Activated naive CD8-positive, alpha-beta T cell (primary cell): ENCODE results near the gene SFT2D2.

ENCODE experiments used
- H3K27ac Mint-ChIP-seq: one replicate; pipeline ENCODE4 v1.8.0; 2021; ENCODE audit warnings: mixed read lengths
- H3K27me3 Mint-ChIP-seq: one replicate; pipeline ENCODE4 v1.8.0; 2021; ENCODE audit warnings: mixed read lengths
- H3K36me3 Mint-ChIP-seq: one replicate; pipeline ENCODE4 v1.8.0; 2021; ENCODE audit warnings: mixed read lengths
- H3K4me1 Mint-ChIP-seq: one replicate; pipeline ENCODE4 v1.8.0; 2021; ENCODE audit warnings: low read depth, mixed read lengths
- H3K4me3 Mint-ChIP-seq: one replicate; pipeline ENCODE4 v1.8.0; 2021; ENCODE audit warnings: mild to moderate bottlenecking, mixed read lengths
- H3K9me3 Mint-ChIP-seq: one replicate; pipeline ENCODE4 v1.8.0; 2021; ENCODE audit warnings: low read depth, mixed read lengths

SFT2D2 gene

DNA sequence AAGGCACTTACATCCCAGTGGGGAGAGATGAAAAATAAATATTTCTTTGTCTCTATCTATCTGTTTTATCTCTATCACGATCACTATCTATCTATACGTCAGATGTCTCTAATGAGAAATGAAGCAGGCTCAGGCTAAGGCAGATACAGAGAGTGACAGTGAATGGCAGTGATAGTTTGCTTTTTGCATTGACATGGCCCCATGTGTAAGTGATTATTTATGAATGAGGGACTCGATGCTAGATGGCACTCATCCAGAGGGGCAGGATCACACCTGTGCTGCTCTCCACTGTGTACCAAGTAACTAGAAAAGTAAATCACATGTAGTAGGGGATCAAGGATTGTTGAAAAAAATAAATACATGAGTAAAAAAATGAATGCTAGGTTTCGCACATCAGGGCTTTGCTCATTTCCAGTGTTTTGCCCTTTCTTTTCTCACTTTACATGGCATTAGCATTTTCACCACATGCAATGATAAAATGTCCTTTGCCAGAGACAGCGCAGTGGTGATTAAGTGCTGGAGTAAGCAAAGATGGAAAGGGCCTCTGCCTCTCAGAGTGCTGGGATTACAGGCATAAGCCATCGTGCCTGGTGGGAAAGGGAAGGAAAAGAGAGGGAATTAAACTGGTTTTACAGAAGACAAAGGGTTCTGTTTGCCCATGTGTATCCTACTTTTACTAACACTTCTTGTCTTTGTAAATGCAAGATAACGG, 71.4 kb downstream of the SFT2D2 start:
- peaks cover 8% of the 10 kb centered on the region for H3K36me3 Mint-ChIP-seq
- no peaks in the 10 kb centered on the region for H3K27me3 Mint-ChIP-seq
- no peaks in the 10 kb centered on the region for H3K9me3 Mint-ChIP-seq
- no peak overlapping the region for H3K27ac Mint-ChIP-seq
- no peak overlapping the region for H3K4me3 Mint-ChIP-seq
- no peaks in the 10 kb centered on the region for H3K4me1 Mint-ChIP-seq

DNA sequence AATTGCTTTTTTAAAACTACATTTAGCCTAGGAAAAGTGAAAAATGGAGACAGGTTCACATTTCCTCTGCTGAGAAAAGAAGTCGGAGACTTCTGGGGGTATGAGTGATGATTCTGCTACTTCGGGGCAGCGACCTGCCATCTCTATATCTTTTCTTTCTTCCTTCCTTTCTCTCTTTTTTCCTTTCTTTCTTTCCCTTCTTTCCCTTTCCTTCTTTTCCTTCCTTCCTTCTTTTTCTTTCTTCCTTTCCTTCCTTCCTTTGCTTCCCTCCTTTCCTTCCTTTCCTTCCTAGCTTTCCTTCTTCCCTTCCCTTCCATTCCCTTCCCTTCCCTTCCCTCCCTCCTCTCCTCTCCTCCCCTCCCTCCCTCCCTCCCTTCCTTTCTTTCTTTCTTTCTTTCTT, 72.6 kb downstream of the SFT2D2 start:
- Mint-ChIP-seq H3K36me3 (peaks cover 10% of the 10 kb centered on the region), H3K4me1 (no peaks in the 10 kb centered on the region), H3K27ac (no peak overlapping the region), H3K27me3 (no peaks in the 10 kb centered on the region), H3K9me3 (no peaks in the 10 kb centered on the region), H3K4me3 (no peak overlapping the region)

DNA sequence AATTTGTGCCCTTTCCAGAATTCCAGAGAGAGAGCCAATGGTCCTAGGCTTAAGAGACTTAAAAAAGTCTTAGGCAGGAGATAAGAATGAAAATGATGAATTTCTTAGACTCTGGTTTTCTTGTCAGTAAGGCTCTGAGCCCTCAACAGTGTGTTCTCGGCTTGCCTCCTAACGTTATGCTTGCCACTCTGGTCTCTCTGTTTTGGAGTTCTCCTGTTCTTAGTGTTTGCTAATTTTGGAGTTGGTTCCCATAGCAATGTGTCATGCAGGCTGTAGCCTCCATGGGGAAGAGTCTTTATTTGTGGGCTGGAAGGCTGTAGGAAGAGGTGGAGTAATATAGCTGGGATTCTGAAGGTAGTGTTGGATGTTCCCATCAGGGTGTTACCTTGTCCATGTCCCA, 74.8 kb downstream of the SFT2D2 start:
- H3K36me3 Mint-ChIP-seq = peaks cover 16% of the 10 kb centered on the region
- no peaks in the 10 kb centered on the region for H3K4me1 Mint-ChIP-seq
- H3K27ac Mint-ChIP-seq = no peak overlapping the region
- H3K4me3 Mint-ChIP-seq = no peak overlapping the region
- H3K27me3 Mint-ChIP-seq = no peaks in the 10 kb centered on the region
- no peaks in the 10 kb centered on the region for H3K9me3 Mint-ChIP-seq

DNA sequence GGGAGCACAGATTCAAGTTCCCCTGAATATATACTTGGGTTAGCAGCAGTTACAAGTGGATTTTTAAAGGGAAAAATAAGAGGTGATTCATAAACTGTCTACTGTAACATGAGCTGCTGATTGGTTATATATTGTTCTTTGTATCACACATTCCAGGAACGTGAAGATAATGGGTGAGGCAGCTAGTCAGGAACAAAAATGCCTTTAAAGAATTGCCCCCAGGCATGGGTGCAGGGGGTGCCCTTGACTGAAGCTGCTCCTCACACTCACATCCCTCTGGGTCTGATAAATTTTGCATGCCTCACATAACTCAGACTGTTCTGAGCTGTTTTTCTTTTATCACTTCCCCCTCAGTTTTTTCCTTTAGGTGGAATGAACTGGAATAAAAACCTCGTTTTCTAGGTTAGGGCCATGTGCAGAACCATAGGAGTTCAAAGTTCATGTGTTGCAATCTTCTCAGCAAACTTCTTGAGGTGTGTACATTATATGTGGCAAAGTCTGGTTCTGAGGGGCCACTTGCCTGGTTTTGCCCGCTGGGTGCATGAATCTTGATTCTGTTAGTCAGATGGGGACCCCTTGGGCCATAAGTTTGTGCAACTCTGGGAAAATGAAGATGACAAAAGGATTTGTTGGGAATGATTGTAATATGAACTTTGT, 76.0 kb downstream of the SFT2D2 start:
- no peak overlapping the region for H3K4me3 Mint-ChIP-seq
- no peaks in the 10 kb centered on the region for H3K9me3 Mint-ChIP-seq
- peaks cover 24% of the 10 kb centered on the region for H3K36me3 Mint-ChIP-seq
- no peak overlapping the region for H3K27ac Mint-ChIP-seq
- no peaks in the 10 kb centered on the region for H3K27me3 Mint-ChIP-seq
- H3K4me1 Mint-ChIP-seq = no peaks in the 10 kb centered on the region
